Measurements from ENCODE around the gene PIR.

PIR gene

DNA sequence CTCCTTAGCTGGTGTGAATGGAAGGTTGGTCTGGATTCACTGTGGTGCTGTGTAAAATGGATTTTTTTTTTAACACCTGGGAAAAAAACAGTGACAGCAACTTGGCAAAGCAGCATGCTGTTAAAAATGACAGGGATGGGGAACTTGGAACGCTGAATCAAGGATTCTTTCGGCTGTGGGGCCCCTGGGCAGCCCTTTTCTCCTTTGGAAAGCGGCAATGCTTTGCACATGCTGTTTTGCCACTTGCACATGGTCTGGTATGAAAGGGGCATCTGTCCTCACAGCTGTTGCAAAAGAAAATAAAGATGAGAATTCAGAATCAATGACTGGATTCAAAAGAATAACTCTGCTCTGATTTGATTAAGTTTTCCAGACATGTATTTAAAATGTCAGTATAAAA, 147.2 kb downstream of the PIR start:
- H3K27ac ChIP-seq (ENCODE audit: low read depth, low read length): no peak overlapping the region
- H3K27me3 ChIP-seq (ENCODE audit: control insufficient read depth in 5 of 5, insufficient read depth in 4 of 5, low read length in 5 of 5): peaks cover 0 to 6% (median 4%) of the 10 kb centered on the region in 5 donors
- H3K36me3 ChIP-seq (ENCODE audit: control insufficient read depth in 5 of 5, insufficient read depth in 5 of 5, low read length in 5 of 5): peaks cover 0 to 3% (median 0%) of the 10 kb centered on the region in 5 donors
- peaks cover 0 to 6% (median 0%) of the 10 kb centered on the region in 5 donors for H3K4me1 ChIP-seq (ENCODE audit: control insufficient read depth in 5 of 5, insufficient read depth in 5 of 5, low read length in 5 of 5)
- no peak overlapping the region for H3K4me3 ChIP-seq (ENCODE audit: low read depth in 1 of 5, low read length in 5 of 5)
- no peak overlapping the region for H3K9ac ChIP-seq (ENCODE audit: low read length in 5 of 5)
- no peaks in the 10 kb centered on the region for H3K9me3 ChIP-seq (ENCODE audit: control insufficient read depth in 5 of 5, low read length in 5 of 5)

DNA sequence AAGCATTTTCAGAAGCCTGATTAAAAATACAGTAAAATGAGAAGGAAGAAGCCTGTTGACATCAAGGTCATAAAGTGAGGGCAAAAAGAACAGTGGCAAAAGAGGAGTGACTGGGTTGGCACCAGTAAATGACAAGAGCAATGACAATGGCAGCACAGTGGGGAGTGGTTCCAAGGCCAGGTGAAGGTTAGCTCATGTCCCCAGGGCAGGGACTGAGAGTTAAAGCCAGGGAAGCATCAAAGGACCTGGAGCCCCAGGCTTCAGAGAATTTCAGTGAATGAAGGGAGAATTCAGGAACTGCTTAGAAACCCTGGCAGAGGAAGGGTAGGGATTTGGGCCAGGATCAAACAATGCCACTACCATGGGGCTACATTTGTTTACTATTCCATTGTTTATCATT, 149.0 kb downstream of the PIR start:
- Histone ChIP-seq H3K4me1 (ENCODE audit: control insufficient read depth in 5 of 5, insufficient read depth in 5 of 5, low read length in 5 of 5) (peaks cover 0 to 4% (median 0%) of the 10 kb centered on the region in 5 donors), H3K9me3 (ENCODE audit: control insufficient read depth in 5 of 5, low read length in 5 of 5) (no peaks in the 10 kb centered on the region), H3K36me3 (ENCODE audit: control insufficient read depth in 5 of 5, insufficient read depth in 5 of 5, low read length in 5 of 5) (peaks cover 0 to 3% (median 0%) of the 10 kb centered on the region in 5 donors), H3K4me3 (ENCODE audit: low read depth in 1 of 5, low read length in 5 of 5) (no peak overlapping the region), H3K9ac (ENCODE audit: low read length in 5 of 5) (no peak overlapping the region), H3K27ac (ENCODE audit: low read depth, low read length) (no peak overlapping the region), H3K27me3 (ENCODE audit: control insufficient read depth in 5 of 5, insufficient read depth in 4 of 5, low read length in 5 of 5) (peaks cover 0 to 5% (median 3%) of the 10 kb centered on the region in 5 donors)

DNA sequence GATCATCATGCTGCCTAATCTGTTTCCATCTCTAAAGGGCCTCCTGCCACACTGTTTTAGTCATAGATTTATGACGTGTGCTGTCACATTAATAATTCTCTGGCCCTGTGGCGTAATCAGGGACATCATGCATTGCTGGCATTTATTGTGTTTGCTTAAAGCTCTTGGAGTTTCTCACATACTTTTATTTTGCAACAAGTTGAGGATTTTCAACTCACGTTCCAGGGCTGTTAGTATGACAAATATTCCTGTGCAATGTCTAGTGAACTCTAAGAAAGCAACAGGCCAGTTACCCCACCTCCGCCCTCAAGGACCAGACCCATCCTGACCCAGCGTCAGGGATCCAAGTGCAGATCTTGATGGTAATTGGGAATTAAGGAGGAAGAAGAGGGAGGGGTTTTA, 150.1 kb downstream of the PIR start:
- Histone ChIP-seq H3K9me3 (ENCODE audit: control insufficient read depth in 5 of 5, low read length in 5 of 5) (no peaks in the 10 kb centered on the region), H3K27me3 (ENCODE audit: control insufficient read depth in 5 of 5, insufficient read depth in 4 of 5, low read length in 5 of 5) (peaks cover 0 to 10% (median 4%) of the 10 kb centered on the region in 5 donors), H3K4me1 (ENCODE audit: control insufficient read depth in 5 of 5, insufficient read depth in 5 of 5, low read length in 5 of 5) (peaks cover 0 to 4% (median 0%) of the 10 kb centered on the region in 5 donors), H3K27ac (ENCODE audit: low read depth, low read length) (no peak overlapping the region), H3K36me3 (ENCODE audit: control insufficient read depth in 5 of 5, insufficient read depth in 5 of 5, low read length in 5 of 5) (peaks cover 0 to 3% (median 0%) of the 10 kb centered on the region in 5 donors), H3K4me3 (ENCODE audit: low read depth in 1 of 5, low read length in 5 of 5) (no peak overlapping the region), H3K9ac (ENCODE audit: low read length in 5 of 5) (no peak overlapping the region)

DNA sequence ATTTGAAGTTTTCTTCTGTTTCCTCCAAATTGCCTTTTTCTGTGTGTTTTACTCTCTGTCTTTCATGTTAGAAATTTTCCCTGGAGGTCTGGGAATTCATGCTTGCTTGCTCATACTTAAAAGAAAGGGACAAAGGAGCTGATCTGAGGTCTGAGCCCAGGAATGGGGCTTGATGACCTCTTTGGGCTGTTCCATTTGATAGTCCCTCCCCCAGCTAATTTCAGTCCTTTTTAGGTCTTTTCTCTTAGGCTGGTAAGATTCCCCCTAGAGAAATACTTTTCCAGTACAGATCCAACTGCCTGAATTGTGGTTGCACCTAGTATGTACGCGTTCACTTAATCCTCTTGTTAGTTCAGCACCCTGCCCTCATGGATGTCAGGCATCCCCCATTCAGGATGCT, 152.3 kb downstream of the PIR start:
- Histone ChIP-seq H3K27me3 (ENCODE audit: control insufficient read depth in 5 of 5, insufficient read depth in 4 of 5, low read length in 5 of 5) (peaks cover 0 to 10% (median 2%) of the 10 kb centered on the region in 5 donors), H3K27ac (ENCODE audit: low read depth, low read length) (no peak overlapping the region), H3K4me1 (ENCODE audit: control insufficient read depth in 5 of 5, insufficient read depth in 5 of 5, low read length in 5 of 5) (peaks cover 0 to 4% (median 3%) of the 10 kb centered on the region in 5 donors), H3K36me3 (ENCODE audit: control insufficient read depth in 5 of 5, insufficient read depth in 5 of 5, low read length in 5 of 5) (peaks cover 0 to 2% (median 0%) of the 10 kb centered on the region in 5 donors), H3K9me3 (ENCODE audit: control insufficient read depth in 5 of 5, low read length in 5 of 5) (no peaks in the 10 kb centered on the region), H3K4me3 (ENCODE audit: low read depth in 1 of 5, low read length in 5 of 5) (no peak overlapping the region), H3K9ac (ENCODE audit: low read length in 5 of 5) (no peak overlapping the region)

DNA sequence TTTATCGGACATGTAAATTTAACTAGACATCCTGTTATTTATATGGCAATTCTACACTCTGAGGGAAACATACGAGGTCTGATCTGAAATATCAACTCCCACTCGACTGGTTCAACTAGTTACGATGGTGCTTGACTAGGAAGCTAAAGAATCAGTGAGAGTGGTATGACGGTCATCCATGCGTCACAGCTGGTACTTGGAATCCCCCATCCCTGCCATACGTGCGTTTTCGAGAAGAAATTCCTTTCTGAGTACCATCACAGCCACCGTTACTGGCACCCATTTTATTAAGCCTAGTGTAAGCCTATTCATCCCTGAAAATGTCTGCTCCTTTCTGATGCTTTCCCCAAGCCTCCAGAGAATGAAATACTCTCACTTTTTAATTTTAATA, 157.1 kb downstream of the PIR start:
- Histone ChIP-seq H3K4me3 (ENCODE audit: low read depth in 1 of 5, low read length in 5 of 5) (peak overlapping the region in 4 of 5 donors; percentile 59 to 80 (median 62)), H3K9ac (ENCODE audit: low read length in 5 of 5) (peak overlapping the region in 1 of 5 donors; percentile 19), H3K9me3 (ENCODE audit: control insufficient read depth in 5 of 5, low read length in 5 of 5) (peaks cover 0 to 4% (median 3%) of the 10 kb centered on the region in 5 donors), H3K27ac (ENCODE audit: low read depth, low read length) (peak overlapping the region; percentile 67), H3K27me3 (ENCODE audit: control insufficient read depth in 5 of 5, insufficient read depth in 4 of 5, low read length in 5 of 5) (peaks cover 0 to 8% (median 0%) of the 10 kb centered on the region in 5 donors), H3K4me1 (ENCODE audit: control insufficient read depth in 5 of 5, insufficient read depth in 5 of 5, low read length in 5 of 5) (peaks cover 0 to 9% (median 0%) of the 10 kb centered on the region in 5 donors), H3K36me3 (ENCODE audit: control insufficient read depth in 5 of 5, insufficient read depth in 5 of 5, low read length in 5 of 5) (peaks cover 4 to 7% (median 5%) of the 10 kb centered on the region in 5 donors)

DNA sequence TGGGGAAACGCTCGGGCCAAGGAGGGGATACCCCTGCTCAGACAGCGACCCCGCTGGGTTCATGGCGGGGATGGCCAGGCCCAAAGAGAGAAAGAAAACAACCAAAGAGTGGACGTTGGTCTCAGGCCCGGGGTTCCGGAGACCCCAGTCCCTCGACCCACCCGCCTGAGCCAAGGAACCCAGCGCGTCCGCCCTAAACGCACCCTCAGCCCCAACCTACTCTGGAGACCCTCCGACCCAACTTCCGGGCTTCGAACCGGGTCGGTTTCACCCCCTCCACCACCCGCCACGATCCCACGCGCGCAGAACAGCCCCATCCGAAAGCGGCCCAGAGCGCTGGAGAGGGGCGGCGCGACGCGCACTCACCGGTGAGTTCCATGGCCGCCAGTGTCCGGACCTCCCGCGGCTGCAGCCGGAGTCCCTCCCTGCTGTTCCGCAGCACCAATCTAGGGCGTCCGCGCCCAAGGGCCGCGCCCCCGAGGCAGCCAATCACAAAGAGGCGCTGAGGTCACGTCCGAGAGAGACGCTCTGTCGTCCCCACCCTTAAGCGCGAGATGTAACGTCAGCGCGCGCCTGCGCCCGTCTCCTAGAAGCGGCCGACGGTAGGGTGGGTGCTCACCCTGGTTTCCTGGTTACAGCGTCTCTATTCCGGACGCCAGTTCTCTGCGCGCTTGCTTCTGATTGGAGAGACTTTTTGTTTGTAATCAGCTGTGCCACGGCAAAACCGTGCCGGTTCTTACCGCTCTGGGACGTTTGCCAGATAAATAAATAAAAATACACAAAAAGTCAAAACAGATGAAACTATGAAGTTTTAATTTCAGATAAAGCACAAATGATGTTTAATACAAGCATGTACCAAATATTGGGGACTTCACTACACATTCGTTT, 157.8 kb downstream of the PIR start, which contains the start of gene PIGA:
Gene PIGA (minus strand): TSS at position 389 of the 888 bp plus-strand sequence. CDS start 3,593 bp downstream, outside the sequence.
- peaks cover 4 to 8% (median 5%) of the 10 kb centered on the region in 5 donors for H3K36me3 ChIP-seq (ENCODE audit: control insufficient read depth in 5 of 5, insufficient read depth in 5 of 5, low read length in 5 of 5)
- peak within 1 kb of the TSS; percentile 72 for H3K27ac ChIP-seq (ENCODE audit: low read depth, low read length)
- peaks cover 0 to 4% (median 3%) of the 10 kb centered on the region in 5 donors for H3K9me3 ChIP-seq (ENCODE audit: control insufficient read depth in 5 of 5, low read length in 5 of 5)
- H3K4me1 ChIP-seq (ENCODE audit: control insufficient read depth in 5 of 5, insufficient read depth in 5 of 5, low read length in 5 of 5): peaks cover 0 to 9% (median 0%) of the 10 kb centered on the region in 5 donors
- H3K9ac ChIP-seq (ENCODE audit: low read length in 5 of 5): peak within 1 kb of the TSS; percentile 52 to 87 (median 78)
- H3K4me3 ChIP-seq (ENCODE audit: low read depth in 1 of 5, low read length in 5 of 5): peak within 1 kb of the TSS; percentile 60 to 83 (median 79)
- H3K27me3 ChIP-seq (ENCODE audit: control insufficient read depth in 5 of 5, insufficient read depth in 4 of 5, low read length in 5 of 5): peaks cover 0 to 7% (median 0%) of the 10 kb centered on the region in 5 donors

Measured in subcutaneous abdominal adipose tissue (tissue), 5 donors.